ENCODE data around the gene CDH23. TPM values are rescaled to one million over a fixed set of nuclear protein-coding genes. Genes with fewer than 3 reads are reported as not detected.

CDH23 gene
- total RNA-seq, 1 experiment from 2014 or later = 2.9 TPM

DNA sequence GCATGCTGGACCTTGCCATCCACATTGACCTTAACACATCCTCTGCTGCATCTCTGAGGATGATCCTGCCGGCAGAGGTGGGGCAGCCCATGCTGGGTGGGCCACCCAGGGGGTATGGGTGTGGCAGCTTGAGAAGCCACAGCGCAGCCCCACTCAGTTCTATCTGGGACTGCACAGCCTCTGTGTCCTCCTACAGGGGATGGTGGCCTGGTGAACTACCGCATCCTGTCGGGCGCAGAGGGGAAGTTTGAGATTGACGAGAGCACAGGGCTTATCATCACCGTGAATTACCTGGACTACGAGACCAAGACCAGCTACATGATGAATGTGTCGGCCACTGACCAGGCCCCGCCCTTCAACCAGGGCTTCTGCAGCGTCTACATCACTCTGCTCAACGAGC, 335.1 kb downstream of the CDH23 start:
- Mint-ChIP-seq H3K36me3 (no peaks in the 10 kb centered on the region), H3K4me1 (peaks cover 6% of the 10 kb centered on the region), H3K27ac (no peak overlapping the region), H3K9me3 (no peaks in the 10 kb centered on the region), H3K4me3 (no peak overlapping the region), H3K27me3 (ENCODE audit: low read depth) (no peaks in the 10 kb centered on the region)
- DNase-seq (ENCODE audit: low spot score) (no peak), ATAC-seq (no peak)
- TF ChIP-seq, protein P1, sequence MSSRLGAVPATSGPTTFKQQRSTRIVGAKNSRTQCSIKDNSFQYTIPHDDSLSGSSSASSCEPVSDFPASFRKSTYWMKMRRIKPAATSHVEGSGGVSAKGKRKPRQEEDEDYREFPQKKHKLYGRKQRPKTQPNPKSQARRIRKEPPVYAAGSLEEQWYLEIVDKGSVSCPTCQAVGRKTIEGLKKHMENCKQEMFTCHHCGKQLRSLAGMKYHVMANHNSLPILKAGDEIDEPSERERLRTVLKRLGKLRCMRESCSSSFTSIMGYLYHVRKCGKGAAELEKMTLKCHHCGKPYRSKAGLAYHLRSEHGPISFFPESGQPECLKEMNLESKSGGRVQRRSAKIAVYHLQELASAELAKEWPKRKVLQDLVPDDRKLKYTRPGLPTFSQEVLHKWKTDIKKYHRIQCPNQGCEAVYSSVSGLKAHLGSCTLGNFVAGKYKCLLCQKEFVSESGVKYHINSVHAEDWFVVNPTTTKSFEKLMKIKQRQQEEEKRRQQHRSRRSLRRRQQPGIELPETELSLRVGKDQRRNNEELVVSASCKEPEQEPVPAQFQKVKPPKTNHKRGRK (CRISPR knock-in tag; IDR thresholded peaks at IDR 0.05; ENCODE audit: borderline replicate concordance) = no peak
- TF ChIP-seq, protein P2, sequence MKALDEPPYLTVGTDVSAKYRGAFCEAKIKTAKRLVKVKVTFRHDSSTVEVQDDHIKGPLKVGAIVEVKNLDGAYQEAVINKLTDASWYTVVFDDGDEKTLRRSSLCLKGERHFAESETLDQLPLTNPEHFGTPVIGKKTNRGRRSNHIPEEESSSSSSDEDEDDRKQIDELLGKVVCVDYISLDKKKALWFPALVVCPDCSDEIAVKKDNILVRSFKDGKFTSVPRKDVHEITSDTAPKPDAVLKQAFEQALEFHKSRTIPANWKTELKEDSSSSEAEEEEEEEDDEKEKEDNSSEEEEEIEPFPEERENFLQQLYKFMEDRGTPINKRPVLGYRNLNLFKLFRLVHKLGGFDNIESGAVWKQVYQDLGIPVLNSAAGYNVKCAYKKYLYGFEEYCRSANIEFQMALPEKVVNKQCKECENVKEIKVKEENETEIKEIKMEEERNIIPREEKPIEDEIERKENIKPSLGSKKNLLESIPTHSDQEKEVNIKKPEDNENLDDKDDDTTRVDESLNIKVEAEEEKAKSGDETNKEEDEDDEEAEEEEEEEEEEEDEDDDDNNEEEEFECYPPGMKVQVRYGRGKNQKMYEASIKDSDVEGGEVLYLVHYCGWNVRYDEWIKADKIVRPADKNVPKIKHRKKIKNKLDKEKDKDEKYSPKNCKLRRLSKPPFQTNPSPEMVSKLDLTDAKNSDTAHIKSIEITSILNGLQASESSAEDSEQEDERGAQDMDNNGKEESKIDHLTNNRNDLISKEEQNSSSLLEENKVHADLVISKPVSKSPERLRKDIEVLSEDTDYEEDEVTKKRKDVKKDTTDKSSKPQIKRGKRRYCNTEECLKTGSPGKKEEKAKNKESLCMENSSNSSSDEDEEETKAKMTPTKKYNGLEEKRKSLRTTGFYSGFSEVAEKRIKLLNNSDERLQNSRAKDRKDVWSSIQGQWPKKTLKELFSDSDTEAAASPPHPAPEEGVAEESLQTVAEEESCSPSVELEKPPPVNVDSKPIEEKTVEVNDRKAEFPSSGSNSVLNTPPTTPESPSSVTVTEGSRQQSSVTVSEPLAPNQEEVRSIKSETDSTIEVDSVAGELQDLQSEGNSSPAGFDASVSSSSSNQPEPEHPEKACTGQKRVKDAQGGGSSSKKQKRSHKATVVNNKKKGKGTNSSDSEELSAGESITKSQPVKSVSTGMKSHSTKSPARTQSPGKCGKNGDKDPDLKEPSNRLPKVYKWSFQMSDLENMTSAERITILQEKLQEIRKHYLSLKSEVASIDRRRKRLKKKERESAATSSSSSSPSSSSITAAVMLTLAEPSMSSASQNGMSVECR (CRISPR knock-in tag; IDR thresholded peaks at IDR 0.05; ENCODE audit: borderline replicate concordance) = no peak
- TF ChIP-seq, protein P3, sequence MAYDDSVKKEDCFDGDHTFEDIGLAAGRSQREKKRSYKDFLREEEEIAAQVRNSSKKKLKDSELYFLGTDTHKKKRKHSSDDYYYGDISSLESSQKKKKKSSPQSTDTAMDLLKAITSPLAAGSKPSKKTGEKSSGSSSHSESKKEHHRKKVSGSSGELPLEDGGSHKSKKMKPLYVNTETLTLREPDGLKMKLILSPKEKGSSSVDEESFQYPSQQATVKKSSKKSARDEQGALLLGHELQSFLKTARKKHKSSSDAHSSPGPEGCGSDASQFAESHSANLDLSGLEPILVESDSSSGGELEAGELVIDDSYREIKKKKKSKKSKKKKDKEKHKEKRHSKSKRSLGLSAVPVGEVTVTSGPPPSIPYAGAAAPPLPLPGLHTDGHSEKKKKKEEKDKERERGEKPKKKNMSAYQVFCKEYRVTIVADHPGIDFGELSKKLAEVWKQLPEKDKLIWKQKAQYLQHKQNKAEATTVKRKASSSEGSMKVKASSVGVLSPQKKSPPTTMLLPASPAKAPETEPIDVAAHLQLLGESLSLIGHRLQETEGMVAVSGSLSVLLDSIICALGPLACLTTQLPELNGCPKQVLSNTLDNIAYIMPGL (CRISPR knock-in tag; IDR thresholded peaks at IDR 0.05) = no peak
- TF ChIP-seq JUN (CRISPR knock-in tag; IDR thresholded peaks at IDR 0.05) (no peak), ZNF423 (CRISPR knock-in tag; IDR thresholded peaks at IDR 0.05) (no peak), NR2C2 (CRISPR knock-in tag; IDR thresholded peaks at IDR 0.05) (no peak), ZNF121 (CRISPR knock-in tag; IDR thresholded peaks at IDR 0.05) (no peak)
- TF ChIP-seq, protein P4, sequence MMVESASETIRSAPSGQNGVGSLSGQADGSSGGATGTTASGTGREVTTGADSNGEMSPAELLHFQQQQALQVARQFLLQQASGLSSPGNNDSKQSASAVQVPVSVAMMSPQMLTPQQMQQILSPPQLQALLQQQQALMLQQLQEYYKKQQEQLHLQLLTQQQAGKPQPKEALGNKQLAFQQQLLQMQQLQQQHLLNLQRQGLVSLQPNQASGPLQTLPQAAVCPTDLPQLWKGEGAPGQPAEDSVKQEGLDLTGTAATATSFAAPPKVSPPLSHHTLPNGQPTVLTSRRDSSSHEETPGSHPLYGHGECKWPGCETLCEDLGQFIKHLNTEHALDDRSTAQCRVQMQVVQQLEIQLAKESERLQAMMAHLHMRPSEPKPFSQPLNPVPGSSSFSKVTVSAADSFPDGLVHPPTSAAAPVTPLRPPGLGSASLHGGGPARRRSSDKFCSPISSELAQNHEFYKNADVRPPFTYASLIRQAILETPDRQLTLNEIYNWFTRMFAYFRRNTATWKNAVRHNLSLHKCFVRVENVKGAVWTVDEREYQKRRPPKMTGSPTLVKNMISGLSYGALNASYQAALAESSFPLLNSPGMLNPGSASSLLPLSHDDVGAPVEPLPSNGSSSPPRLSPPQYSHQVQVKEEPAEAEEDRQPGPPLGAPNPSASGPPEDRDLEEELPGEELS (CRISPR knock-in tag; IDR thresholded peaks at IDR 0.05) = no peak
- TF ChIP-seq, protein P5, sequence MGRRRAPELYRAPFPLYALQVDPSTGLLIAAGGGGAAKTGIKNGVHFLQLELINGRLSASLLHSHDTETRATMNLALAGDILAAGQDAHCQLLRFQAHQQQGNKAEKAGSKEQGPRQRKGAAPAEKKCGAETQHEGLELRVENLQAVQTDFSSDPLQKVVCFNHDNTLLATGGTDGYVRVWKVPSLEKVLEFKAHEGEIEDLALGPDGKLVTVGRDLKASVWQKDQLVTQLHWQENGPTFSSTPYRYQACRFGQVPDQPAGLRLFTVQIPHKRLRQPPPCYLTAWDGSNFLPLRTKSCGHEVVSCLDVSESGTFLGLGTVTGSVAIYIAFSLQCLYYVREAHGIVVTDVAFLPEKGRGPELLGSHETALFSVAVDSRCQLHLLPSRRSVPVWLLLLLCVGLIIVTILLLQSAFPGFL (CRISPR knock-in tag; IDR thresholded peaks at IDR 0.05; ENCODE audit: borderline replicate concordance) = no peak
- TF ChIP-seq, protein P6, sequence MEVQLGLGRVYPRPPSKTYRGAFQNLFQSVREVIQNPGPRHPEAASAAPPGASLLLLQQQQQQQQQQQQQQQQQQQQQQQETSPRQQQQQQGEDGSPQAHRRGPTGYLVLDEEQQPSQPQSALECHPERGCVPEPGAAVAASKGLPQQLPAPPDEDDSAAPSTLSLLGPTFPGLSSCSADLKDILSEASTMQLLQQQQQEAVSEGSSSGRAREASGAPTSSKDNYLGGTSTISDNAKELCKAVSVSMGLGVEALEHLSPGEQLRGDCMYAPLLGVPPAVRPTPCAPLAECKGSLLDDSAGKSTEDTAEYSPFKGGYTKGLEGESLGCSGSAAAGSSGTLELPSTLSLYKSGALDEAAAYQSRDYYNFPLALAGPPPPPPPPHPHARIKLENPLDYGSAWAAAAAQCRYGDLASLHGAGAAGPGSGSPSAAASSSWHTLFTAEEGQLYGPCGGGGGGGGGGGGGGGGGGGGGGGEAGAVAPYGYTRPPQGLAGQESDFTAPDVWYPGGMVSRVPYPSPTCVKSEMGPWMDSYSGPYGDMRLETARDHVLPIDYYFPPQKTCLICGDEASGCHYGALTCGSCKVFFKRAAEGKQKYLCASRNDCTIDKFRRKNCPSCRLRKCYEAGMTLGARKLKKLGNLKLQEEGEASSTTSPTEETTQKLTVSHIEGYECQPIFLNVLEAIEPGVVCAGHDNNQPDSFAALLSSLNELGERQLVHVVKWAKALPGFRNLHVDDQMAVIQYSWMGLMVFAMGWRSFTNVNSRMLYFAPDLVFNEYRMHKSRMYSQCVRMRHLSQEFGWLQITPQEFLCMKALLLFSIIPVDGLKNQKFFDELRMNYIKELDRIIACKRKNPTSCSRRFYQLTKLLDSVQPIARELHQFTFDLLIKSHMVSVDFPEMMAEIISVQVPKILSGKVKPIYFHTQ (CRISPR knock-in tag; IDR thresholded peaks at IDR 0.05) = no peak
- ChIA-PET POLR2A (no interaction called here), CTCF (interaction anchor here (0.8 to 1.6 kb wide), 3 partner anchors 15 to 34 kb away, joined by 3 to 5 read pairs (median 3); no protein-coding TSS in a partner anchor)

DNA sequence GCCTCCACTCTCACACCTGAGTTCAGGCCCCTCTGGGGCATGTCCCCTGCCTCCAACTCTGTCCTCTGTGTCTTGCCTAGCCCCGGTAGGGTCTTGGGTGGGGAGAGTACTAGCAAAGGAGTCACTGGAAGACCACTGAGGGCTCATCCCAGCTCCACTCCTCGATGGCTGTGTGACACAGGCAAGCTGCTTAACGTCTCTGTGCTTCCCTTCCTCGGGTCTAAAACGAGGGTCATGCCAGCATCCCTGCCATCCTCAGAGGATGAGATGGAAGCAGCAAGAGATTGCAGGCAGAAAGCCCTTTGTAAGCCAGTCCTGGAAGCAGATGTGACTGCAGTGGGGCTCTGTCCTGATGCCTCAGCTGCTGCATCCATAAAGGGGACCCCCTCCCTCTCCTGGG, 338.1 kb downstream of the CDH23 start:
- TF ChIP-seq, protein P7, sequence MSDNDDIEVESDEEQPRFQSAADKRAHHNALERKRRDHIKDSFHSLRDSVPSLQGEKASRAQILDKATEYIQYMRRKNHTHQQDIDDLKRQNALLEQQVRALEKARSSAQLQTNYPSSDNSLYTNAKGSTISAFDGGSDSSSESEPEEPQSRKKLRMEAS (CRISPR knock-in tag; IDR thresholded peaks at IDR 0.05) = no peak
- TF ChIP-seq TCF7 (CRISPR knock-in tag; IDR thresholded peaks at IDR 0.05; ENCODE audit: low read depth) = no peak
- TF ChIP-seq ZNF121 (CRISPR knock-in tag; IDR thresholded peaks at IDR 0.05) = no peak
- TF ChIP-seq, protein P8, sequence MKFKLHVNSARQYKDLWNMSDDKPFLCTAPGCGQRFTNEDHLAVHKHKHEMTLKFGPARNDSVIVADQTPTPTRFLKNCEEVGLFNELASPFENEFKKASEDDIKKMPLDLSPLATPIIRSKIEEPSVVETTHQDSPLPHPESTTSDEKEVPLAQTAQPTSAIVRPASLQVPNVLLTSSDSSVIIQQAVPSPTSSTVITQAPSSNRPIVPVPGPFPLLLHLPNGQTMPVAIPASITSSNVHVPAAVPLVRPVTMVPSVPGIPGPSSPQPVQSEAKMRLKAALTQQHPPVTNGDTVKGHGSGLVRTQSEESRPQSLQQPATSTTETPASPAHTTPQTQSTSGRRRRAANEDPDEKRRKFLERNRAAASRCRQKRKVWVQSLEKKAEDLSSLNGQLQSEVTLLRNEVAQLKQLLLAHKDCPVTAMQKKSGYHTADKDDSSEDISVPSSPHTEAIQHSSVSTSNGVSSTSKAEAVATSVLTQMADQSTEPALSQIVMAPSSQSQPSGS (CRISPR knock-in tag; IDR thresholded peaks at IDR 0.05; ENCODE audit: borderline replicate concordance, low read depth) = no peak
- no peak for TF ChIP-seq ETV6 (CRISPR knock-in tag; IDR thresholded peaks at IDR 0.05)
- TF ChIP-seq ZNF423 (CRISPR knock-in tag; IDR thresholded peaks at IDR 0.05) = no peak
- TF ChIP-seq, protein P9, sequence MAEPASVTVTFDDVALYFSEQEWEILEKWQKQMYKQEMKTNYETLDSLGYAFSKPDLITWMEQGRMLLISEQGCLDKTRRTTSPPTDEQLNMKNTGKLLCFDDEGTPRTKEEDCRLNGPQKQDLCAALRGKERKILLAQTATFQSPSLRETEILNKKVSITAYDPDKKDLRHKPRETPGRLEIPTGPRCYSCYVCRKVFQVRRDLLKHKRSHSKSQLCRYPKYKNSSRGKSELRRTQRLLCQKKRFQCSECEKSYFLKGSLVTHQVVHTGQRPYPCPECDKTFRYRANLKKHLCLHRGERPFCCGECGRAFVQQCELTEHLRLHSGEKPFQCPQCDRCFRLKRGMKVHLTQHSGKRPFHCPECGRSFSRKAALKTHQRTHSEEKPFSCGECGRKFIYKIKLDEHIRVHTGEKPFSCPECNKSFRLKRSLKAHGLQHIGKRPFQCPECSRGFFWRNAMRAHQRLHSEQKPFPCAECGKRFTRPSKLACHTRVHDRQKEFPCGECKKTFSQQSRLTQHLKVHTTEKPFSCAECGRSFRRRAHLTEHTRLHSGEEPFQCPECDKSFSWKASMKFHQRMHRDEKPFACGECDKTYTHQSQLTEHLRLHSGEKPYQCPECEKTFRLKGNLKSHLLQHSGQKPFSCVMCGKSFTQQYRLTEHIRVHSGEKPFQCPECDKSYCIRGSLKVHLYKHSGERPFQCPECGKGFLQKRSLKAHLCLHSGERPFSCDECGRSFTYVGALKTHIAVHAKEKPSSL (CRISPR knock-in tag; conservative IDR thresholded peaks at IDR 0.05) = no peak
- no peak for TF ChIP-seq CREB1 (CRISPR knock-in tag; IDR thresholded peaks at IDR 0.05)
- no peak for DNase-seq (ENCODE audit: low spot score)
- CTCF ChIA-PET = interaction anchor here (1.7 kb wide), 1 partner anchor 12 kb away, joined by 7 read pairs; no protein-coding TSS in a partner anchor
- no peaks in the 10 kb centered on the region for H3K9me3 Mint-ChIP-seq
- no peak overlapping the region for H3K4me3 Mint-ChIP-seq
- H3K4me1 Mint-ChIP-seq = peaks cover 10% of the 10 kb centered on the region
- POLR2A ChIA-PET = no interaction called here
- H3K27me3 Mint-ChIP-seq (ENCODE audit: low read depth) = peaks cover 3% of the 10 kb centered on the region; the same call in 1 of the 2 replicates
- no peaks in the 10 kb centered on the region for H3K36me3 Mint-ChIP-seq
- no peak overlapping the region for H3K27ac Mint-ChIP-seq
- no peak for ATAC-seq

Data from WTC11 (cell line).